CD14-positive monocyte (primary cell): ENCODE results near the gene PTPN14. TPM values are rescaled to one million over a fixed set of nuclear protein-coding genes. Genes with fewer than 3 reads are reported as not detected.

Source experiments
- DNase-seq, 3 donors: peaks; one replicate each; pipeline ENCODE4 v3.0.0-alpha.2; 2011 to 2022
- H2AFZ ChIP-seq: 2 replicates; pipeline ENCODE4 v1.6.0; 2012; ENCODE audit warnings: mild to moderate bottlenecking, low read depth, low read length, inconsistent platforms; ENCODE audit not compliant: insufficient read depth, poor library complexity, severe bottlenecking
- H3K27ac ChIP-seq, 2 donors: 1 replicate in 1 of 2; 2 replicates in 1 of 2; pipeline ENCODE4 v1.5.1; 2012 to 2013; ENCODE audit warnings: low read length in 2 of 2, control low read depth in 1 of 2, inconsistent platforms in 1 of 2, low read depth in 1 of 2, mild to moderate bottlenecking in 1 of 2
- H3K27me3 ChIP-seq, 2 donors: one replicate each; pipeline versions ENCODE4 v1.6.0 to v1.6.1; 2011 to 2013; ENCODE audit warnings: low read length in 2 of 2; ENCODE audit not compliant: control insufficient read depth in 2 of 2, insufficient read depth in 2 of 2
- H3K36me3 ChIP-seq, 2 donors: replicated peaks in 1 of 2; 1 replicate in 1 of 2; 2 replicates in 1 of 2; pipeline versions ENCODE4 v1.5.1 to v1.6.1; 2012 to 2013; ENCODE audit warnings: low read length in 2 of 2, control low read depth in 1 of 2, inconsistent platforms in 1 of 2, mild to moderate bottlenecking in 1 of 2; ENCODE audit not compliant: insufficient read depth in 2 of 2, control insufficient read depth in 1 of 2
- H3K4me1 ChIP-seq, 2 donors: 1 replicate in 1 of 2; 2 replicates in 1 of 2; pipeline versions ENCODE4 v1.5.1 to v1.6.1; 2012 to 2013; ENCODE audit warnings: low read length in 2 of 2, control low read depth in 1 of 2, inconsistent platforms in 1 of 2, mild to moderate bottlenecking in 1 of 2, moderate library complexity in 1 of 2; ENCODE audit not compliant: insufficient read depth in 2 of 2, control insufficient read depth in 1 of 2
- H3K4me2 ChIP-seq: replicated peaks from 2 replicates; pipeline ENCODE3; 2012; ENCODE audit warnings: low read length, moderate library complexity, mild to moderate bottlenecking; ENCODE audit not compliant: poor library complexity, severe bottlenecking; ENCODE audit errors: extremely low read depth
- H3K4me3 ChIP-seq, 3 experiments: fragments of 200-600 bp in 1 of 3; sonication (generic) in 1 of 3; replicated peaks in 1 of 3; 1 replicate in 2 of 3; 2 replicates in 1 of 3; pipeline ENCODE4 v1.5.1; 2011 to 2013; ENCODE audit warnings: low read length in 3 of 3, mild to moderate bottlenecking in 3 of 3, control low read depth in 2 of 3, low read depth in 2 of 3, inconsistent platforms in 1 of 3, moderate library complexity in 1 of 3
- H3K79me2 ChIP-seq: 2 replicates; pipeline ENCODE4 v1.6.0; 2012; ENCODE audit warnings: mild to moderate bottlenecking, control low read depth, inconsistent platforms, low read length, moderate library complexity; ENCODE audit not compliant: insufficient read depth
- H3K9ac ChIP-seq: 2 replicates; pipeline ENCODE4 v1.6.0; 2017; ENCODE audit warnings: low read length, mild to moderate bottlenecking; ENCODE audit not compliant: insufficient read depth, poor library complexity, severe bottlenecking
- H3K9me3 ChIP-seq, 2 donors: replicated peaks in 1 of 2; 1 replicate in 1 of 2; 2 replicates in 1 of 2; pipeline versions ENCODE4 v1.5.1 to v1.6.1; 2012 to 2013; ENCODE audit warnings: low read length in 2 of 2, control low read depth in 1 of 2; ENCODE audit not compliant: control insufficient read depth in 1 of 2, insufficient read depth in 1 of 2
- H4K20me1 ChIP-seq: 2 replicates; pipeline ENCODE4 v1.6.0; 2012; ENCODE audit warnings: mild to moderate bottlenecking, low read length, control low read depth, moderate library complexity; ENCODE audit not compliant: insufficient read depth
- H3K27ac Mint-ChIP-seq, 7 donors: one replicate each; pipeline ENCODE4 v1.8.0; 2020; ENCODE audit warnings: mild to moderate bottlenecking in 7 of 7, mixed read lengths in 7 of 7, moderate library complexity in 6 of 7, inconsistent platforms in 2 of 7
- H3K27me3 Mint-ChIP-seq, 3 donors: one replicate each; pipeline ENCODE4 v1.8.0; 2021 to 2022; ENCODE audit warnings: low read depth in 3 of 3, mild to moderate bottlenecking in 3 of 3, mixed read lengths in 3 of 3, moderate library complexity in 3 of 3, inconsistent platforms in 1 of 3
- H3K36me3 Mint-ChIP-seq, 2 donors: one replicate each; pipeline ENCODE4 v1.8.0; 2020; ENCODE audit warnings: mixed read lengths in 2 of 2, inconsistent platforms in 1 of 2, mild to moderate bottlenecking in 1 of 2
- H3K4me1 Mint-ChIP-seq: one replicate; pipeline ENCODE4 v1.8.0; 2020; ENCODE audit warnings: mild to moderate bottlenecking, mixed read lengths
- H3K4me3 Mint-ChIP-seq, 2 donors: one replicate each; pipeline ENCODE4 v1.8.0; 2020; ENCODE audit warnings: mild to moderate bottlenecking in 2 of 2, mixed read lengths in 2 of 2, moderate library complexity in 1 of 2
- H3K9me3 Mint-ChIP-seq, 7 donors: one replicate each; pipeline ENCODE4 v1.8.0; 2020 to 2022; ENCODE audit warnings: mixed read lengths in 7 of 7, mild to moderate bottlenecking in 6 of 7, moderate library complexity in 6 of 7, inconsistent platforms in 2 of 7
- CTCF ChIP-seq: fragments of 200-600 bp; IDR thresholded peaks from one replicate; pipeline ENCODE4 v1.8.0; 2022; ENCODE audit warnings: antibody characterized with exemption, mild to moderate bottlenecking
- WGBS: methylation state at CpG from one replicate; pipeline ENCODE4 v1.1.5; 2013; ENCODE audit warnings: missing lambda C conversion rate; ENCODE audit not compliant: insufficient coverage; 5-methylcytosine and 5-hydroxymethylcytosine counted together
- intact Hi-C, 2 donors: fragments of 100-400 bp; cut with micrococcal nuclease; formaldehyde crosslinking; loops; one replicate each; pipeline versions ENCODE4 v1.15.0 to v1.15.1; 2023
- polyA plus RNA-seq, 3 donors: library from polyadenylated mRNA; depleted of rRNA in 1 of 3; unstranded in 2 of 3; stranded (reverse) in 1 of 3; fragments of 300-500 nt in 2 of 3; fragments of >200 nt in 1 of 3; fragmentation: Illumina TruSeq in 2 of 3; gene quantifications; 1 replicate in 2 of 3; 2 replicates in 1 of 3; pipeline ENCODE4 v1.2.3, GENCODE V29; 2012 to 2021

Gene PTPN14
- polyA plus RNA-seq, 3 donors: 0.01 TPM; not detected in 1

GRCh38 chr1:214453109-214453722 is 98.2 kb downstream of the PTPN14 start:
- H3K4me1 ChIP-seq: no peaks in the 10 kb centered on the region
- H3K27me3 ChIP-seq: no peaks in the 10 kb centered on the region
- 100% methylated on average over 3 of the region's 3 CpGs for WGBS
- H3K27me3 Mint-ChIP-seq: peaks cover 0 to 4% (median 2%) of the 10 kb centered on the region in 3 donors
- H3K9me3 ChIP-seq: no peaks in the 10 kb centered on the region
- no peak for DNase-seq
- peaks cover 8% of the 10 kb centered on the region for H3K4me1 Mint-ChIP-seq
- no peaks in the 10 kb centered on the region for H3K36me3 Mint-ChIP-seq
- H3K79me2 ChIP-seq: no peaks in the 10 kb centered on the region
- H3K9ac ChIP-seq: no peak overlapping the region
- no peaks in the 10 kb centered on the region for H3K36me3 ChIP-seq
- intact Hi-C loops: no loop called here
- peaks cover 0 to 2% (median 0%) of the 10 kb centered on the region in 7 donors for H3K9me3 Mint-ChIP-seq
- no peak overlapping the region for H3K4me3 Mint-ChIP-seq
- peak overlapping the region in 1 of 7 donors; percentile 17 for H3K27ac Mint-ChIP-seq
- H2AFZ ChIP-seq: no peak overlapping the region
- no peak overlapping the region for H3K4me2 ChIP-seq
- no peak overlapping the region for H3K27ac ChIP-seq
- H4K20me1 ChIP-seq: no peaks in the 10 kb centered on the region
- TF ChIP-seq CTCF: no peak
- no peak overlapping the region for H3K4me3 ChIP-seq

GRCh38 chr1:214452152-214452784 is 99.1 kb downstream of the PTPN14 start:
- no peak for TF ChIP-seq CTCF
- intact Hi-C loops: no loop called here
- H3K27ac ChIP-seq: no peak overlapping the region
- no peak overlapping the region for H2AFZ ChIP-seq
- H3K9ac ChIP-seq: no peak overlapping the region
- no peak overlapping the region for H3K4me2 ChIP-seq
- no peaks in the 10 kb centered on the region for H3K36me3 ChIP-seq
- no peak for DNase-seq
- H3K9me3 ChIP-seq: no peaks in the 10 kb centered on the region
- no peaks in the 10 kb centered on the region for H3K79me2 ChIP-seq
- no peaks in the 10 kb centered on the region for H4K20me1 ChIP-seq
- WGBS: 88% methylated on average over 6 of the region's 10 CpGs
- H3K36me3 Mint-ChIP-seq: no peaks in the 10 kb centered on the region
- no peaks in the 10 kb centered on the region for H3K27me3 ChIP-seq
- peaks cover 0 to 6% (median 2%) of the 10 kb centered on the region in 3 donors for H3K27me3 Mint-ChIP-seq
- no peak overlapping the region for H3K4me3 Mint-ChIP-seq
- H3K4me1 Mint-ChIP-seq: peaks cover 8% of the 10 kb centered on the region
- peaks cover 0 to 3% (median 0%) of the 10 kb centered on the region in 7 donors for H3K9me3 Mint-ChIP-seq
- H3K4me3 ChIP-seq: no peak overlapping the region
- no peak overlapping the region for H3K27ac Mint-ChIP-seq
- no peaks in the 10 kb centered on the region for H3K4me1 ChIP-seq
